ENCODE results near the gene TMEM176B. TPM values are rescaled to one million over a fixed set of nuclear protein-coding genes. Genes with fewer than 3 reads are reported as not detected.
"Not testable (repeated sequence)": the region's sequence is repeated elsewhere in the genome, so short reads cannot be mapped to it uniquely, and the experiment has no call there.

The TMEM176B gene
- total and polyA plus RNA-seq, 7 donors: 2.2 to 15.9 (median 4.4) TPM

DNA sequence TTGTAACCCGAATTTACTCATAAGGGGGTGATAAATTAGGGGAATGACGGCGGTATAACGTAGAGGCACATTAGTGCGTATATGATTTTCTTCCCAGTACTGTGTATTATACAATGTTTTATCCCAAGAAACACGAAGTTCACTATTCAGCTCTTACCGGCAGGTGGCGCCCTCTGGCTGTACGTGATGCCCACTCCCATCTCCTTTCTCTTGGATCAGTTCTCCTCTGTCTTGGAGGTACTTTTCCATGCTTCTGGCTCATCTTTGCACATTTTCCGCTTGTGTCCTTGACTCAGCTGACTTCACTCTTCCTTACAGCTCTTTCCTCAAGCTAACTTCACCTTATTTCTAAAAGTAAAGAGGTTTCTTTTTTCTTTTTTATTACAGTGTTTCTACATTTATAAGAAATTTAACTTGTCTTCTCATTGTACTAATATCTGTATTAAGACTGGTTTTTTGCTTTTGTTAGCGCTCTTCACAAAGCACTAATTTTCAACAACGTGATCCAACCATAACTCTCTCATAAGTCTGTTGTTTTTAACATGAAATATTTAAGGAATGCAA is 21.3 kb downstream of the TMEM176B start:
- H3K9me3 ChIP-seq: peaks cover under 1% of the 10 kb centered on the region
- ATAC-seq (peak in 2 of 4 donors; percentile 61 to 70), DNase-seq (peak; percentile 77 to 84)
- H3K27me3 ChIP-seq (ENCODE audit: insufficient read depth in 3 of 3, low read length in 2 of 3): peaks cover 0 to 4% (median 0%) of the 10 kb centered on the region in 3 donors
- H3K27ac ChIP-seq: no peak overlapping the region
- no peaks in the 10 kb centered on the region for H3K4me1 ChIP-seq
- intact Hi-C loops (cut with DNase I): loop anchor here in 1 of 2 donors (5.0 kb wide), 1 partner anchor 98 kb away; no protein-coding TSS in a partner anchor
- 7 to 9% (median 8%) methylated on average over 12 of the region's 12 CpGs for WGBS, 3 donors
- TF ChIP-seq, protein P1, sequence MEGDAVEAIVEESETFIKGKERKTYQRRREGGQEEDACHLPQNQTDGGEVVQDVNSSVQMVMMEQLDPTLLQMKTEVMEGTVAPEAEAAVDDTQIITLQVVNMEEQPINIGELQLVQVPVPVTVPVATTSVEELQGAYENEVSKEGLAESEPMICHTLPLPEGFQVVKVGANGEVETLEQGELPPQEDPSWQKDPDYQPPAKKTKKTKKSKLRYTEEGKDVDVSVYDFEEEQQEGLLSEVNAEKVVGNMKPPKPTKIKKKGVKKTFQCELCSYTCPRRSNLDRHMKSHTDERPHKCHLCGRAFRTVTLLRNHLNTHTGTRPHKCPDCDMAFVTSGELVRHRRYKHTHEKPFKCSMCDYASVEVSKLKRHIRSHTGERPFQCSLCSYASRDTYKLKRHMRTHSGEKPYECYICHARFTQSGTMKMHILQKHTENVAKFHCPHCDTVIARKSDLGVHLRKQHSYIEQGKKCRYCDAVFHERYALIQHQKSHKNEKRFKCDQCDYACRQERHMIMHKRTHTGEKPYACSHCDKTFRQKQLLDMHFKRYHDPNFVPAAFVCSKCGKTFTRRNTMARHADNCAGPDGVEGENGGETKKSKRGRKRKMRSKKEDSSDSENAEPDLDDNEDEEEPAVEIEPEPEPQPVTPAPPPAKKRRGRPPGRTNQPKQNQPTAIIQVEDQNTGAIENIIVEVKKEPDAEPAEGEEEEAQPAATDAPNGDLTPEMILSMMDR (IDR thresholded peaks at IDR 0.05): peak; percentile 77
- H3K36me3 ChIP-seq (ENCODE audit: insufficient read depth in 1 of 2, low read depth in 1 of 2): no peaks in the 10 kb centered on the region
- H3K4me3 ChIP-seq: no peak overlapping the region

DNA sequence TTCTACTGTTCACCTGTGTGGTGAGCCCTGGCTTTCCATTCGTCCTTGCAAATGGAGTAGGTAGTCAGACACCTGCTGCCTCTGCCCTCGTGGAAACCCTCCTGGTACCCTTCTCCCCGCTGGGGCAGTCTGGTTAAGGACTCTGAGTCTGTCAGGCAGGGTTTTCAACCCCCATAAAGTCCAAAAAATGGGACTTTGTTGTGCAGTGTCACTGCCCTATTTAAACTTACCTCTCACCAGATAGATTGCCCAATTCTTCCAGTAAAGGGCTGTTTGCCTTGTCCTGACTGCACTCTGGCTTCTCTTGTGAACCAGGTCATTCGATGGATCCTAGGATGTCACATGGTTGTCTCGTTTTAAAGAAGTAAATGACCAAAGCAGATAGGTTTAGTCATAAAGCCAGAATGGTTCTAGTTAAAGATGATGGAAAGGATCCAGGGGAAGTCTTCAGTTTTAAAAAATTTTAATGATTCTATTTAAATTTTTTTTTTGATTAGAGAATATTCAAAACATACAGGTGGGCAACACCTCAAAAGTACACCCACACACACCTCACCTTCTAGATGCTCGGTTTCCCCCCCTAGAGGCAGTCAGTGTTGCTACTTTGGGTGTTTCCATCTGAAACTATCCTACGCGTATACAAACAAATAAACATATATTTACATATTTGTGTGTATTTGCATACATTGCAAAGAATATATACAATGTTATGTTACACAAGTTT is 22.0 kb downstream of the TMEM176B start:
- Histone ChIP-seq H3K4me1 (no peaks in the 10 kb centered on the region), H3K36me3 (ENCODE audit: insufficient read depth in 1 of 2, low read depth in 1 of 2) (no peaks in the 10 kb centered on the region), H3K4me3 (no peak overlapping the region), H3K27me3 (ENCODE audit: insufficient read depth in 3 of 3, low read length in 2 of 3) (peaks cover 0 to 4% (median 0%) of the 10 kb centered on the region in 3 donors), H3K9me3 (peaks cover 5% of the 10 kb centered on the region), H3K27ac (no peak overlapping the region)
- WGBS, 3 donors: 48 to 50% (median 50%) methylated on average over 8 of the region's 8 CpGs
- TF ChIP-seq, protein P1 (IDR thresholded peaks at IDR 0.05): no peak
- intact Hi-C loops (cut with DNase I): loop anchor here in 1 of 2 donors (5.0 kb wide), 1 partner anchor 99 kb away; no protein-coding TSS in a partner anchor
- no peak for ATAC-seq
- DNase-seq: no peak

DNA sequence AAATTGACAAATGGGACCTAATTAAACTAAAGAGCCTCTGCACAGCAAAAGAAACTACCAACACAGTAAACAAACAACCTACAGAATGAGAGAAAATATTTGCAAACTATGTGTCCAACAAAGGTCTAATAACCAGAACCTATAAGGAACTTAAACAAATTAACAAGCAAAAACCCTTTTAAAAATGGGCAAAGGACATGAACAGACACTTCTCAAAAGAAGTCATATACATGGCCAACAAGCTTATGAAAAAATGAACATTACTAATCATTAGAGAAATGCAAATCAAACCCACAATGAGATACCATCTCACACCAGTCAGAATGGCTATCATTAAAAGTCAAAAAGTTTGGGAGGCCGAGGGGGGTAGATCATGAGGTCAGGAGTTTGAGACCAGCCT is 26.0 kb downstream of the TMEM176B start:
- H3K4me1 ChIP-seq; H3K9me3 ChIP-seq; intact Hi-C loops (cut with DNase I); DNase-seq; H3K4me3 ChIP-seq; H3K36me3 ChIP-seq (ENCODE audit: insufficient read depth in 1 of 2, low read depth in 1 of 2); ATAC-seq; H3K27ac ChIP-seq; H3K27me3 ChIP-seq (ENCODE audit: insufficient read depth in 3 of 3, low read length in 2 of 3): not testable (repeated sequence)
- WGBS, 3 donors: 75 to 81% (median 80%) methylated on average over 1 of the region's 1 CpG

DNA sequence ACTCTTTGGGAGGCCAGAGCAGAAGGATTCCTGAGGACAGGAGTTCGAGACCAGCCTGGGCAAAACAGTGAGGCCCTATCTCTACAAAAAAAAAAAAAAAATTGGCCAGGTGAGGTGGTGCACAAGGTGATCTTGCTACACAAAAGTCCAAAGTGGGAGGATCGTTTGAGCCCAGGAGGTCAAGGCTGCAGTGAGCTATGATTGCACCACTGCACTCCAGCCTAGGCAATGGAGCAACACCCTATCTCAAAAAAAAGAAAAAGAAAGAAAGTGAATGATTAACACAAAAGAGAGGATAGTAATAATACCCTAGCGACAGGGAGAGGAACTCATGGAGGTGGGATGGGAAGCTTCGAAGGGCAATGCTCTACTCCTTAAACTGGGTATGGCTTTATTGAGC is 30.4 kb downstream of the TMEM176B start:
- H3K27me3 ChIP-seq (ENCODE audit: insufficient read depth in 3 of 3, low read length in 2 of 3): no peaks in the 10 kb centered on the region
- peaks cover 5% of the 10 kb centered on the region for H3K9me3 ChIP-seq
- intact Hi-C loops (cut with DNase I): no loop called here
- DNase-seq (no peak), ATAC-seq (no peak)
- WGBS, 3 donors: 81 to 89% (median 89%) methylated on average over 4 of the region's 4 CpGs
- TF ChIP-seq, protein P1 (IDR thresholded peaks at IDR 0.05): no peak
- no peaks in the 10 kb centered on the region for H3K36me3 ChIP-seq (ENCODE audit: insufficient read depth in 1 of 2, low read depth in 1 of 2)
- no peaks in the 10 kb centered on the region for H3K4me1 ChIP-seq
- no peak overlapping the region for H3K27ac ChIP-seq
- no peak overlapping the region for H3K4me3 ChIP-seq

DNA sequence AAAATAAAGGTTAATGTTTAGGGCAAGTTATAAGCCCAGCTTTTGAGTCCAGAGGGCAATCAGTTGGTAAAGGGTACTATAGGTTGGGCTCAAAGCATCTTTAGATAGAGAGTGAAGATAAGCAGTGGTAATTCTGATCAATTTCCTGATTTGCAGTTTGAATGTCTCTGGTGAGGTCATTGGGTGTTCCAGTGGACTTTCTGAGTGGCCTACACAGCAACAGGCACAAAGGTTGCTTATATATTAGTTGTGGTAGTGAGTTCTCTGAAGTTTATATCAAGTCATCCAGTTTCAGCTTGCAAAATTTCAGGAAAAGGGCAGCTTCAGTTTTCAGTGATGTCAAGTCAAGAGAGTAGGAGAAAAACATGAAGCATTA is 33.8 kb downstream of the TMEM176B start:
- H3K4me3 ChIP-seq: no peak overlapping the region
- no peak overlapping the region for H3K27ac ChIP-seq
- H3K4me1 ChIP-seq: no peaks in the 10 kb centered on the region
- intact Hi-C loops (cut with DNase I): no loop called here
- no peaks in the 10 kb centered on the region for H3K36me3 ChIP-seq (ENCODE audit: insufficient read depth in 1 of 2, low read depth in 1 of 2)
- no peaks in the 10 kb centered on the region for H3K27me3 ChIP-seq (ENCODE audit: insufficient read depth in 3 of 3, low read length in 2 of 3)
- no peaks in the 10 kb centered on the region for H3K9me3 ChIP-seq
- TF ChIP-seq, protein P1 (IDR thresholded peaks at IDR 0.05): no peak
- no peak for ATAC-seq
- no peak for DNase-seq

All from psoas muscle (tissue), 8 donors.